ENCODE results near the gene C1orf159. TPM values are rescaled to one million over a fixed set of nuclear protein-coding genes. Genes with fewer than 3 reads are reported as not detected.

Gene C1orf159
- 10 to 100 TPM in 1 of 2 donors, 1 to 10 TPM in 1; 9.9 to 19.2 TPM for total RNA-seq
- polyA plus RNA-seq = 10 to 100 TPM in 1 of 2 donors, 1 to 10 TPM in 1; 9.5 to 16.7 TPM
- long read RNA-seq, donor 1, partial matches to known transcripts = 0 of 2 reads
- long read RNA-seq, donor 1, other reads (novel, unspliced or antisense) = 0 of 2 reads
- long read RNA-seq, donor 2 = 0 reads
- long read RNA-seq, donor 3, partial matches to known transcripts = 0 of 1 reads
- long read RNA-seq, donor 3, other reads (novel, unspliced or antisense) = 0 of 1 reads
- long read RNA-seq, donor 4, partial matches to known transcripts = 0 of 2 reads
- long read RNA-seq, donor 4, other reads (novel, unspliced or antisense) = 0 of 2 reads
- long read RNA-seq, donor 5 = 0 reads

DNA sequence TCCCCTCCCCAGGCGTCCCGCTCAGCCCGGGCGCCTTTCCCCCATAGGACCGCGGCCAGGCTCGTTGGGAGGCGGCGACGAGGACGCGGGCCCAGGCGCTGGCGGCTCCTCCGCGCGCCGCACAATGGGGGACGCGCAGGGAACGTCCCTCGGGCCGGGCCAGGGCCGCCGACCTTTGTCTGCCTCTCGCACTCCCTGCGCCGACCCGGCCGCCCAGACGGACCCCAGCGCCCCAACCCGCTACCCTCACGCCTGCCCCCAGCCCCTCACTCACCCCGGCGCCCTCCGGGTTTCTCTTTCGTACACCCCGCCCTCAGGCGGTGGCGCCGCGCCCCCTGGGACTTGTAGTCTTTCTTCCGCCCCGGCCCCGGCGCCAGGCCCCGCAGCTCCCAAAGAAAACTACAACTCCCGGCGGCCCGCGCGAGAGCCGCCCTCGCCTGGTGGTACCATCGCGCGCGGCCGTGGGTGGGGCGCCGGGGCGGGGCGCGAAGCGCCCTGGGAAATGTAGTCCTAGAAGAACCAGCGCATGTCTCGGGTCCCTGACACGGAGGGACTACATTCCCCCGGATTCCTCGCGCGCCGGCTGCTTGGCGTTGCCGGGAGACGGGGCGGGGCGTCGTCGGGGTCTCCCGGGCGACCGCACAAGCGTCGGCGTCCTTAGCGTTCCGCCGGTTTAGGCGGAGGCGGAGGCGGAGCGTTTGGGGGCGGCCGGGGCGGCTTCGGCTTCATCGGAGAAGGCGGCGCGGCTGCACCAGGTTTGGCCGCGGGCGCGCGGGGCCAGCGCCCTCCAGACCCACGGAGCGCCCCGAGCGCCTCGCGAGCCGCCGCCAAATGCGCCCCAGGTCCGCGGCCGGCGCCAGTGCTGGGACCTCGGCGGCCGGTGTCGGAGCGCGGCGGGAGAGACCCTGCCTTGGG is at the start of gene C1orf159:
Gene C1orf159, minus strand, starts transcription at position 304 of the 915 bp plus-strand sequence. CDS start 24,546 bp downstream, outside the sequence.
- peaks cover 0 to 12% (median 4%) of the 10 kb centered on the region in 3 donors for H3K27me3 ChIP-seq (ENCODE audit: control insufficient read depth in 3 of 3, insufficient read depth in 3 of 3, low read length in 2 of 3)
- H3K36me3 ChIP-seq (ENCODE audit: control insufficient read depth in 4 of 4, insufficient read depth in 4 of 4, low read length in 4 of 4) = peaks cover 0 to 5% (median 2%) of the 10 kb centered on the region in 4 donors
- H3K4me1 ChIP-seq (ENCODE audit: control insufficient read depth in 5 of 5, insufficient read depth in 5 of 5, low read length in 5 of 5) = peaks cover 0 to 6% (median 0%) of the 10 kb centered on the region in 5 donors
- H3K9me3 ChIP-seq (ENCODE audit: control insufficient read depth in 4 of 4, insufficient read depth in 3 of 4, low read length in 3 of 4) = peaks cover 0 to 5% (median 0%) of the 10 kb centered on the region in 4 donors
- TF ChIP-seq, protein P1, sequence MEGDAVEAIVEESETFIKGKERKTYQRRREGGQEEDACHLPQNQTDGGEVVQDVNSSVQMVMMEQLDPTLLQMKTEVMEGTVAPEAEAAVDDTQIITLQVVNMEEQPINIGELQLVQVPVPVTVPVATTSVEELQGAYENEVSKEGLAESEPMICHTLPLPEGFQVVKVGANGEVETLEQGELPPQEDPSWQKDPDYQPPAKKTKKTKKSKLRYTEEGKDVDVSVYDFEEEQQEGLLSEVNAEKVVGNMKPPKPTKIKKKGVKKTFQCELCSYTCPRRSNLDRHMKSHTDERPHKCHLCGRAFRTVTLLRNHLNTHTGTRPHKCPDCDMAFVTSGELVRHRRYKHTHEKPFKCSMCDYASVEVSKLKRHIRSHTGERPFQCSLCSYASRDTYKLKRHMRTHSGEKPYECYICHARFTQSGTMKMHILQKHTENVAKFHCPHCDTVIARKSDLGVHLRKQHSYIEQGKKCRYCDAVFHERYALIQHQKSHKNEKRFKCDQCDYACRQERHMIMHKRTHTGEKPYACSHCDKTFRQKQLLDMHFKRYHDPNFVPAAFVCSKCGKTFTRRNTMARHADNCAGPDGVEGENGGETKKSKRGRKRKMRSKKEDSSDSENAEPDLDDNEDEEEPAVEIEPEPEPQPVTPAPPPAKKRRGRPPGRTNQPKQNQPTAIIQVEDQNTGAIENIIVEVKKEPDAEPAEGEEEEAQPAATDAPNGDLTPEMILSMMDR (IDR thresholded peaks at IDR 0.05; ENCODE audit: control extremely low read depth, extremely low read depth) = no peak
- peak within 1 kb of the TSS; percentile 32 to 70 for H3K27ac ChIP-seq (ENCODE audit: low read depth in 1 of 2, low read length in 1 of 2)
- 0 to 1% methylated on average over 111 to 128 of the region's 128 CpGs for WGBS, 2 donors
- ATAC-seq (ENCODE audit: insufficient read depth, low FRiP score) = peak; percentile 97
- no peak within 1 kb of the TSS for H3K9ac ChIP-seq (ENCODE audit: insufficient read depth in 1 of 2, low read length in 2 of 2)
- H3K4me3 ChIP-seq = peak within 1 kb of the TSS; percentile 81
- DNase-seq = peak; percentile 98 to 99 (median 99)

DNA sequence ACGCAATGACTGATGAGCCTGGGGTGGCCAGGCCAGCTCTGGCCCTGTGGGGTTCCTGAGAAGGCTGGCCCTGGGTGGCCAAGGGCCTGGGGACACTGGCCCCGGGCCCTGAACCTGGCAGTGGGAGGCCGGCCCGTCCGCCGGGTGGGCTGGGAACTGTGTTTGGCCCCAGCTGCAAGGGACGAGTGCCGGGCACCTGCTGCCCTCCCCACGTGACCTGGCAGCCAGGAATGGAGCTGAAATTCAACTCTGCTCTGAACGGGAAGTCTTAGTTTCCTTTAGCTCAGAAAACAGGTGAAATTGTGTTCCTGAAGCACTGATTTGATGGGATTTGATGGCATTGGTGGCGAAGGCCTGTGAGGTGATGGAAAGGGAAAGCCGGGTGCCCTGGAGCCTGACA is 49.6 kb upstream of the C1orf159 start:
- no peaks in the 10 kb centered on the region for H3K9me3 ChIP-seq (ENCODE audit: control insufficient read depth in 4 of 4, insufficient read depth in 3 of 4, low read length in 3 of 4)
- peaks cover 0 to 12% (median 0%) of the 10 kb centered on the region in 5 donors for H3K4me1 ChIP-seq (ENCODE audit: control insufficient read depth in 5 of 5, insufficient read depth in 5 of 5, low read length in 5 of 5)
- no peak for DNase-seq
- H3K27ac ChIP-seq (ENCODE audit: low read depth in 1 of 2, low read length in 1 of 2) = no peak overlapping the region
- no peak overlapping the region for H3K9ac ChIP-seq (ENCODE audit: insufficient read depth in 1 of 2, low read length in 2 of 2)
- TF ChIP-seq, protein P1 (IDR thresholded peaks at IDR 0.05; ENCODE audit: control extremely low read depth, extremely low read depth) = no peak
- no peaks in the 10 kb centered on the region for H3K36me3 ChIP-seq (ENCODE audit: control insufficient read depth in 4 of 4, insufficient read depth in 4 of 4, low read length in 4 of 4)
- H3K27me3 ChIP-seq (ENCODE audit: control insufficient read depth in 3 of 3, insufficient read depth in 3 of 3, low read length in 2 of 3) = peaks cover 0 to 4% (median 3%) of the 10 kb centered on the region in 3 donors
- 77 to 87% methylated on average over 12 of the region's 12 CpGs for WGBS, 2 donors
- ATAC-seq (ENCODE audit: insufficient read depth, low FRiP score) = no peak
- no peak overlapping the region for H3K4me3 ChIP-seq

DNA sequence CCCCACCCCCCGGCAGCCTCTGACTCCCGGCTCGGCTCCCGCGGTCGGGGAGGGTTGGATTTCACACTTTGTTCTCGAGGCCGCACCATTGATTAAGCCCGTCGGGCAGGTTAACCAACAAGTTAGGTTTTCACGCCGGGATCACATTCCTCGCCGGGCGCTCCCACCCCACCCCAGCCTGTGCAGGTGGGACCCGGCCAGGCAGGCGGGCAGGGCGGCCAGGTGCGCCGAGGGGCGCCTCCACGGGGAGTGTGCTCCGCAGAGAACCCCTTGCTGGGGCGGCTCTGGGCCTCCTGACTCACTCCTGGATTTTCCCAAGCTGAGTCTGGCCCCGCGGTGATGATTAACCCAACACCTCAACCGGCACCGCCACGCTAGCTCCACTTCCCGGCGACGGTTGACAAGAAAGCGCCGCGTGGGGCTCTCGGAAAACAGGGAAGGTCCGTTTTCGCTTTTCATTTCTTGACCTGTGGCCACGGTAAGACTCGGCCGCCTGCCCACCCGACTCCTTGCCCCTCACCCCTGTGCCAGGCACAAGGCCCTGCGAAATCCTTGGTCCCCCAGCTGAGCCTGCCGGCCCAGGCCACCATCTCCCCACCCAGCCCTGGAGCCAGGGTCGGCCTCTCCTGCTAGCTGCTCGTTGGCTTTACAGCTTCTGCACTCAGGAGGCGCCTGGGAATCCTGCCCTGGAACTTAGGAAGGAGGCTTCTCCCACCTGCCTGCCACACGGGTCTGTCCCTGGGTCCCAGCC is 49.0 kb upstream of the C1orf159 start:
- Histone ChIP-seq H3K4me1 (ENCODE audit: control insufficient read depth in 5 of 5, insufficient read depth in 5 of 5, low read length in 5 of 5) (peaks cover 0 to 12% (median 0%) of the 10 kb centered on the region in 5 donors), H3K27ac (ENCODE audit: low read depth in 1 of 2, low read length in 1 of 2) (no peak overlapping the region), H3K9ac (ENCODE audit: insufficient read depth in 1 of 2, low read length in 2 of 2) (no peak overlapping the region), H3K9me3 (ENCODE audit: control insufficient read depth in 4 of 4, insufficient read depth in 3 of 4, low read length in 3 of 4) (no peaks in the 10 kb centered on the region), H3K4me3 (no peak overlapping the region), H3K36me3 (ENCODE audit: control insufficient read depth in 4 of 4, insufficient read depth in 4 of 4, low read length in 4 of 4) (no peaks in the 10 kb centered on the region), H3K27me3 (ENCODE audit: control insufficient read depth in 3 of 3, insufficient read depth in 3 of 3, low read length in 2 of 3) (peaks cover 0 to 4% (median 3%) of the 10 kb centered on the region in 3 donors)
- ATAC-seq (ENCODE audit: insufficient read depth, low FRiP score) (no peak), DNase-seq (peak; percentile 36 to 61 (median 60))
- WGBS, 2 donors = 62 to 73% methylated on average over 48 of the region's 48 CpGs
- TF ChIP-seq, protein P1 (IDR thresholded peaks at IDR 0.05; ENCODE audit: control extremely low read depth, extremely low read depth) = no peak
